Liver (tissue), 9 donors: ENCODE data around the gene CRLF3. TPM values are rescaled to one million over a fixed set of nuclear protein-coding genes. Genes with fewer than 3 reads are reported as not detected.
A peak's percentile ranks its signal among the peaks of the same experiment; 100 is the strongest.

Experiments
- DNase-seq: peaks from one replicate; pipeline ENCODE4 v3.0.0-alpha.2; 2017; ENCODE audit warnings: low spot score
- H3K27ac ChIP-seq, 2 donors: one replicate each; pipeline ENCODE4 v1.7.0; 2013; ENCODE audit warnings: inconsistent platforms in 2 of 2, low read length in 2 of 2, control low read depth in 1 of 2, low read depth in 1 of 2, mild to moderate bottlenecking in 1 of 2
- H3K27me3 ChIP-seq, 4 donors: one replicate each; pipeline versions ENCODE4 v1.6.1 to v1.7.0; 2013; ENCODE audit warnings: low read length in 3 of 4, inconsistent platforms in 1 of 4, mild to moderate bottlenecking in 1 of 4, moderate library complexity in 1 of 4; ENCODE audit not compliant: control insufficient read depth in 4 of 4, insufficient read depth in 4 of 4
- H3K36me3 ChIP-seq, 4 donors: one replicate each; pipeline versions ENCODE4 v1.6.1 to v1.7.0; 2013; ENCODE audit warnings: low read length in 3 of 4, mild to moderate bottlenecking in 3 of 4, low read depth in 1 of 4, moderate library complexity in 1 of 4; ENCODE audit not compliant: control insufficient read depth in 4 of 4, insufficient read depth in 3 of 4
- H3K4me1 ChIP-seq, 4 donors: one replicate each; pipeline versions ENCODE4 v1.6.1 to v1.7.0; 2013; ENCODE audit warnings: low read length in 3 of 4, mild to moderate bottlenecking in 3 of 4, moderate library complexity in 1 of 4; ENCODE audit not compliant: control insufficient read depth in 4 of 4, insufficient read depth in 4 of 4
- H3K4me3 ChIP-seq, 3 donors: one replicate each; pipeline versions ENCODE4 v1.6.1 to v1.7.0; 2013; ENCODE audit warnings: low read length in 3 of 3, control low read depth in 1 of 3, low read depth in 1 of 3, mild to moderate bottlenecking in 1 of 3
- H3K9ac ChIP-seq, 2 donors: one replicate each; pipeline ENCODE4 v1.7.0; 2013; ENCODE audit warnings: low read length in 2 of 2, mild to moderate bottlenecking in 2 of 2, moderate library complexity in 2 of 2, control low read depth in 1 of 2, low read depth in 1 of 2
- H3K9me3 ChIP-seq, 4 donors: one replicate each; pipeline versions ENCODE4 v1.6.1 to v1.7.0; 2013; ENCODE audit warnings: low read length in 3 of 4; ENCODE audit not compliant: control insufficient read depth in 4 of 4
- ATF3 ChIP-seq: IDR thresholded peaks from 2 replicates; pipeline ENCODE4 v1.6.1; 2016; ENCODE audit warnings: antibody characterized with exemption
- CTCF ChIP-seq: fragments of 150-350 bp; IDR thresholded peaks from 2 replicates; pipeline ENCODE4 v1.5.1; 2017; ENCODE audit warnings: improper control_type of control experiment, low read depth, low read length; ENCODE audit not compliant: missing input control
- EGR1 ChIP-seq, 2 donors: IDR thresholded peaks; 2 replicates each; pipeline ENCODE4 v1.6.1; 2016 to 2018; ENCODE audit warnings: antibody characterized with exemption in 2 of 2, low read depth in 2 of 2
- FOXA1 ChIP-seq: IDR thresholded peaks from 2 replicates; pipeline ENCODE4 v1.6.1; 2016; ENCODE audit warnings: antibody characterized with exemption
- FOXA2 ChIP-seq: IDR thresholded peaks from 2 replicates; pipeline ENCODE4 v1.6.1; 2016; ENCODE audit warnings: antibody characterized with exemption
- GABPA ChIP-seq, 2 donors: IDR thresholded peaks in 1 of 2; conservative IDR thresholded peaks in 1 of 2; 2 replicates each; pipeline ENCODE4 v1.6.1; 2016; ENCODE audit warnings: antibody characterized with exemption in 2 of 2, mild to moderate bottlenecking in 1 of 2, moderate library complexity in 1 of 2
- HNF4A ChIP-seq, 2 donors: conservative IDR thresholded peaks; 2 replicates each; pipeline ENCODE4 v1.6.1; 2016; ENCODE audit warnings: antibody characterized with exemption in 2 of 2, mild to moderate bottlenecking in 2 of 2
- HNF4G ChIP-seq: IDR thresholded peaks from 2 replicates; pipeline ENCODE4 v1.6.1; 2016; ENCODE audit warnings: antibody characterized with exemption
- JUND ChIP-seq, 2 donors: IDR thresholded peaks; 2 replicates each; pipeline ENCODE4 v1.6.1; 2016; ENCODE audit warnings: antibody characterized with exemption in 2 of 2
- MAX ChIP-seq: IDR thresholded peaks from 2 replicates; pipeline ENCODE4 v1.6.1; 2016; ENCODE audit warnings: antibody characterized with exemption
- NR2F2 ChIP-seq: IDR thresholded peaks from 2 replicates; pipeline ENCODE4 v1.6.1; 2016; ENCODE audit warnings: antibody characterized with exemption
- RAD21 ChIP-seq, 2 donors: IDR thresholded peaks; 2 replicates each; pipeline ENCODE4 v1.6.1; 2016; ENCODE audit warnings: antibody characterized with exemption in 2 of 2, mild to moderate bottlenecking in 2 of 2
- REST ChIP-seq: IDR thresholded peaks from 2 replicates; pipeline ENCODE4 v1.6.1; 2016; ENCODE audit warnings: antibody characterized with exemption, mild to moderate bottlenecking
- RXRA ChIP-seq, 2 donors: IDR thresholded peaks; 2 replicates each; pipeline ENCODE4 v1.6.1; 2017 to 2018; ENCODE audit warnings: antibody characterized with exemption in 2 of 2, mild to moderate bottlenecking in 1 of 2
- SP1 ChIP-seq: IDR thresholded peaks from 2 replicates; pipeline ENCODE4 v1.6.1; 2018; ENCODE audit warnings: antibody characterized with exemption, mild to moderate bottlenecking
- TAF1 ChIP-seq: conservative IDR thresholded peaks from 2 replicates; pipeline ENCODE4 v1.6.1; 2016; ENCODE audit warnings: antibody characterized with exemption, mild to moderate bottlenecking
- YY1 ChIP-seq: IDR thresholded peaks from 2 replicates; pipeline ENCODE4 v1.6.1; 2016; ENCODE audit warnings: antibody characterized with exemption, mild to moderate bottlenecking
- ZBTB33 ChIP-seq: IDR thresholded peaks from 2 replicates; pipeline ENCODE4 v1.6.1; 2016; ENCODE audit warnings: antibody characterized with exemption
- WGBS: extraction: QIAGEN DNeasy Blood & Tissue Kit; methylation state at CpG from one replicate; pipeline ENCODE4 v1.1.7; 2013; 5-methylcytosine and 5-hydroxymethylcytosine counted together
- polyA plus RNA-seq, 2 donors: library from polyadenylated mRNA; stranded (reverse) in 1 of 2; unstranded in 1 of 2; fragments of 200-250 nt in 1 of 2; fragments of >200 nt in 1 of 2; fragmentation: Nextera tagmentation in 1 of 2; extraction: Ambion mirVana in 1 of 2; gene quantifications; one replicate each; pipeline versions ENCODE4 v1.2.1 to v1.2.3, GENCODE V29; 2013 to 2015
- total RNA-seq, 2 donors: library from RNA; depleted of rRNA; stranded (reverse); fragments of >200 nt; gene quantifications; one replicate each; pipeline ENCODE4 v1.2.3, GENCODE V29; 2014
- donor health status: healthy.
- donor health status: healthy.
- donor health status: healthy.
- donor health status: healthy.
- donor health status: healthy.

CRLF3 gene
- 10 to 100 TPM in 1 of 2 donors, 1 to 10 TPM in 1; 5.7 to 26.5 TPM for total RNA-seq
- polyA plus RNA-seq: 1 to 10 TPM; 2.4 to 3.5 TPM

GRCh38 chr17:30824356-30825145 is at the start of gene CRLF3:
Gene CRLF3 (minus strand): TSS chr17:30824692. CDS start chr17:30824651, 41 bp downstream.
- H3K36me3 ChIP-seq: no peaks in the 10 kb centered on the region
- TF ChIP-seq GABPA (IDR thresholded peaks at IDR 0.05 in 1 of 2, conservative IDR thresholded peaks at IDR 0.05 in 1 of 2): peak in 1 of 2 donors; percentile 45
- TF ChIP-seq RAD21 (IDR thresholded peaks at IDR 0.05): peak in 1 of 2 donors; percentile 37
- no peak for TF ChIP-seq NR2F2
- TF ChIP-seq CTCF: peak; percentile 28
- peak; percentile 30 for TF ChIP-seq YY1
- peak in 1 of 2 donors; percentile 11 for TF ChIP-seq RXRA (IDR thresholded peaks at IDR 0.05)
- no peak for TF ChIP-seq FOXA1
- peak within 1 kb of the TSS; percentile 66 to 70 for H3K9ac ChIP-seq
- peak; percentile 87 for DNase-seq
- WGBS: 7% methylated on average over 75 of the region's 75 CpGs
- H3K4me3 ChIP-seq: peak within 1 kb of the TSS; percentile 88 to 90 (median 89)
- H3K9me3 ChIP-seq: no peaks in the 10 kb centered on the region
- peaks cover 0 to 12% (median 6%) of the 10 kb centered on the region in 4 donors for H3K4me1 ChIP-seq
- peak within 1 kb of the TSS; percentile 68 to 81 for H3K27ac ChIP-seq
- no peaks in the 10 kb centered on the region for H3K27me3 ChIP-seq

GRCh38 chr17:30869005-30869404 is 44.5 kb upstream of the CRLF3 start:
- no peak for TF ChIP-seq EGR1 (IDR thresholded peaks at IDR 0.05; ENCODE audit: low read depth in 2 of 2)
- TF ChIP-seq RXRA (IDR thresholded peaks at IDR 0.05): no peak
- no peak for TF ChIP-seq CTCF
- no peak for TF ChIP-seq HNF4A (conservative IDR thresholded peaks at IDR 0.05)
- TF ChIP-seq RAD21 (IDR thresholded peaks at IDR 0.05): no peak
- TF ChIP-seq REST: no peak
- TF ChIP-seq FOXA1: no peak
- no peak for TF ChIP-seq HNF4G
- TF ChIP-seq FOXA2: no peak
- no peak for TF ChIP-seq ATF3
- TF ChIP-seq MAX: no peak
- no peak for TF ChIP-seq SP1
- no peak for TF ChIP-seq ZBTB33
- no peak for TF ChIP-seq NR2F2
- no peak for TF ChIP-seq JUND (IDR thresholded peaks at IDR 0.05)
- no peak for TF ChIP-seq GABPA (IDR thresholded peaks at IDR 0.05 in 1 of 2, conservative IDR thresholded peaks at IDR 0.05 in 1 of 2)
- no peak for TF ChIP-seq TAF1
- no peak for TF ChIP-seq YY1
- Histone ChIP-seq H3K4me3 (no peak overlapping the region), H3K4me1 (no peaks in the 10 kb centered on the region), H3K27me3 (no peaks in the 10 kb centered on the region), H3K9ac (no peak overlapping the region), H3K27ac (no peak overlapping the region), H3K9me3 (no peaks in the 10 kb centered on the region), H3K36me3 (peaks cover 0 to 2% (median under 1%) of the 10 kb centered on the region in 4 donors)
- WGBS: 98% methylated on average over 6 of the region's 6 CpGs
- no peak for DNase-seq
